Suprapubic skin (tissue), 4 donors: Measurements from ENCODE around the gene METRNL. TPM values are rescaled to one million over a fixed set of nuclear protein-coding genes. Genes with fewer than 3 reads are reported as not detected.

Experiments used
- DNase-seq, 2 donors: peaks; one replicate each; pipeline ENCODE4 v3.0.0-alpha.2; 2019; ENCODE audit warnings: low spot score in 2 of 2
- H3K27ac ChIP-seq: fragments of 200-600 bp; sonication (generic); one replicate; pipeline ENCODE4 v1.5.1; 2019
- H3K27me3 ChIP-seq: fragments of 200-600 bp; sonication (generic); one replicate; pipeline ENCODE4 v1.5.1; 2019
- H3K36me3 ChIP-seq: fragments of 200-600 bp; sonication (generic); one replicate; pipeline ENCODE4 v1.5.1; 2019
- H3K4me1 ChIP-seq: fragments of 200-600 bp; sonication (generic); one replicate; pipeline ENCODE4 v1.5.1; 2019
- H3K4me3 ChIP-seq: fragments of 200-600 bp; sonication (generic); one replicate; pipeline ENCODE4 v1.5.1; 2019; ENCODE audit warnings: mild to moderate bottlenecking
- H3K9me3 ChIP-seq: fragments of 200-600 bp; sonication (generic); one replicate; pipeline ENCODE4 v1.5.1; 2019
- CTCF ChIP-seq, 2 donors: fragments of 200-600 bp in 1 of 2; fragments of 450-650 bp in 1 of 2; sonication (generic) in 1 of 2; IDR thresholded peaks; one replicate each; pipeline ENCODE4 v1.5.1; 2016 to 2019; ENCODE audit warnings: antibody characterized with exemption in 2 of 2, mild to moderate bottlenecking in 1 of 2, moderate library complexity in 1 of 2
- EP300 ChIP-seq: sonication (generic); formaldehyde crosslinking; IDR thresholded peaks from one replicate; pipeline ENCODE4 v1.6.1; 2017; ENCODE audit warnings: antibody characterized with exemption
- POLR2A ChIP-seq, 2 donors: fragments of 450-650 bp; IDR thresholded peaks; one replicate each; pipeline ENCODE4 v1.6.1; 2017; ENCODE audit warnings: antibody characterized with exemption in 2 of 2, mild to moderate bottlenecking in 2 of 2, moderate library complexity in 2 of 2
- POLR2AphosphoS5 ChIP-seq, 3 donors: sonication (generic); formaldehyde crosslinking; IDR thresholded peaks; one replicate each; pipeline ENCODE4 v1.6.1; 2017; ENCODE audit warnings: antibody characterized with exemption in 3 of 3
- WGBS: methylation state at CpG from one replicate; pipeline ENCODE4 v1.1.5; 2018; 5-methylcytosine and 5-hydroxymethylcytosine counted together
- total RNA-seq, 4 donors: library from RNA; depleted of rRNA; stranded (reverse); fragments of >200 nt; gene quantifications; one replicate each; pipeline ENCODE4 v1.1.0, GENCODE V29; 2016

METRNL gene
- total RNA-seq, 4 donors from 2014 or later = 59.1 to 222 (median 155) TPM

DNA sequence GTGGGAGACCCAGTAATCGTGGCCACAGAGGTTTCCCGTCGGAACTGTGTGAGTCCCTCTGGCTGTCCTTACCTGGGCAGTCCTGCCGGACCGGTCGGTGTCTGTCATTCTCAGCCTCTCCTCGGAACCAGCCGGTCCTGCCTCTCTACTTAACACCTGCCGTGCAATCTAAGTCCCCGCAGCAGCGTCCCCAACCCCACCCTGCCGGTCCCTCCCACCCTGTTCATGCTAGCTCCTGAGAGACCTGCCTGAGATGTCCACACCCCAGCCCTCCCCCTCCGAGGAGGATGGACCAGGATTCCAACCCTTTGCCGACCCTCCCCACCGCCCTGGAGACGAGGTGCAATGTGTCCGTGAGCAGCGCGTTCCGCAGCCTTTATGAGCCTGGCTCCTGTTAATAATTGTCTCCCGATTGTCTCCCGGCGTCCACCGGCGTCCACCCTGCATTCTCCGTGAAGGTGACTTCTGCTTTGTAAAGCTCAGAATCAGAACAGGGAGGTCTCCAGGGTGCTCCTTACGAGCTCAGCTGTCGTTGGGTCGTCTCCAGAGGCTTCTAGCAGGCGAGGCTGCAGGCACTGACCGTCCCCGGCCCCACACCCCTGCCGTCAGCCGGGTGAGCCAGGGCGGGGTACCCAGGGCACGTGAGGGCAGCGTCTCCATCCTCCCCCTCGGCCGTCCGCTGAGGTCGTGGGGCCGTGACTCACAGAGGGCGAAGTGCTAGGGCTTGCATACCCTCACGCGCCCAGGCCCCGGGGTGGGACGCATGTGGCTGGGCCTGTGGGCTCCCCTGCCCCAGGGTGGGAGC lies 10.1 kb downstream of the METRNL start:
- H3K4me1 ChIP-seq = peaks cover 80% of the 10 kb centered on the region
- TF ChIP-seq POLR2AphosphoS5 (IDR thresholded peaks at IDR 0.05) = peak in 1 of 3 donors; percentile 78
- TF ChIP-seq CTCF (IDR thresholded peaks at IDR 0.05) = no peak
- peak in 1 of 2 donors; percentile 15 for TF ChIP-seq POLR2A (IDR thresholded peaks at IDR 0.05)
- H3K27ac ChIP-seq = peak overlapping the region; percentile 73
- H3K4me3 ChIP-seq = peak overlapping the region; percentile 25
- peaks cover 40% of the 10 kb centered on the region for H3K36me3 ChIP-seq
- H3K27me3 ChIP-seq = no peaks in the 10 kb centered on the region
- DNase-seq = peak in 1 of 2 donors; percentile 89
- no peaks in the 10 kb centered on the region for H3K9me3 ChIP-seq
- WGBS = 63% methylated on average over 30 of the region's 47 CpGs

GRCh38 chr17:83090444-83091256 lies 11.2 kb downstream of the METRNL start:
- Histone ChIP-seq H3K27me3 (no peaks in the 10 kb centered on the region), H3K4me3 (peak overlapping the region; percentile 30), H3K9me3 (no peaks in the 10 kb centered on the region), H3K27ac (peak overlapping the region; percentile 91), H3K36me3 (peaks cover 44% of the 10 kb centered on the region), H3K4me1 (peaks cover 72% of the 10 kb centered on the region)
- 37% methylated on average over 8 of the region's 32 CpGs for WGBS
- no peak for TF ChIP-seq EP300
- TF ChIP-seq POLR2AphosphoS5 (IDR thresholded peaks at IDR 0.05) = no peak
- no peak for TF ChIP-seq CTCF (IDR thresholded peaks at IDR 0.05)
- TF ChIP-seq POLR2A (IDR thresholded peaks at IDR 0.05) = no peak
- no peak for DNase-seq

DNA sequence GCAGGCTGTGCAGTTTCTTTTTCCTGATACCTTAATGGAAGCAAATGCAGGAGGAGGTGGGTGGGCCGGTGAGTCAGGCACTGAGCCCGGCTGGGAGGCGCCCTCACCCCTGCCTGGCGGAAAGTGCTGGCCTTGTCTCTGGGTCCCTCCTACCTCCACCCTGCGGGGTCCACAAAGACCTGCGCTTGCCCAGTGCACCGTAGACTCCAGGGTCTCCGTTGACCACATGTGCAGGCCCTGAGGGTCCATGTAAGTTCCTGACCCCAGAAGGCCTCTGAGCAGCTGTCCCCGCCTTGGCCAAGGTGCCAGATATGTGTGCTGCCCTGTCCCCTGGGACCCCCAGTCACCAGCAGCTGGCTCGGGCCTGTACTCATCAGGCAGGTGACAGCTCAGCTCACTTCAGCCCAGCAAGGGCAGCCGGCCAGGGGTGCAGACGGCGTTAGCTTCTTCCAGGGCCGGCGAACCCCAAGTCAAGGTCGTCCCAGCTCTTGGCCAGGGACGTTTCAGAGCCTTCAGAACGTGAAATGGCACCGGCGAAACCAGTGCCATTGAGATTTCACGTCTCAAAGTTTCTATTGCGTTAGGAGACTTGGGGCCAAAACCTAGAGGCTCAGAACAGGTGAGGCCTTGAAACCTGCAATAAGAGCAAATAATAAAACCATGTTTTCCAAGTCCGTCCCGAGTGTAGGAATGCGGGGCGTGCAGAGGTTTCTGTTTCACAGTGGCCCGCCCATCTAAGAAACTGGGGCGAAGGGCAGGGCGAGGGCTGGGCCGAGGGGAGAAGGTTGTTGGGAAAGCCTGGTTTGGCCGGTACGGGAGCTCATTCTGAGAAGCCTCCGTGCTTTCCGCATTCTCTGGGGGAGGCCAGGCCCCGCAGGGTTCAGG lies 12.1 kb downstream of the METRNL start:
- H3K4me1 ChIP-seq = peaks cover 72% of the 10 kb centered on the region

DNA sequence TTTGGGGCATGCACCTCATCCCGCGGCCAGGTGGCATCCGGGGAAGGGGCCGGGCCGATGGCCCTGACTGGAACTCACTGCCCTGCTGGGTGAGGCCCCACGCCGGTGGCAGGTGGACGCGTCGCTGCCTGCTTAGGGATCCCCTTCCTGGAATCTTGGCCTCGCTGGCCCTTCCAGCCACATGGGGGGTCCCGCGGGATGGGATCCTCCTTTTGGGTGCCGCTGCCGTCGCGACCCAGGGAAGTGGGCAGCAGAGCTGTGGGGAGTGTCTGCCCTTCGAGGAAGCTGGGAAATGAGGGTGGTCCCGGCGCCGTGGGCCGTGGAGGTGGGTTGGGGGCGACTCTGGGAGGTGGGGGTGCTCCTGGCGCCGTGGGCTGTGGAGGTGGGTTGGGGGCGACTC lies 12.8 kb downstream of the METRNL start:
- H3K36me3 ChIP-seq = peaks cover 46% of the 10 kb centered on the region
- DNase-seq = no peak
- no peaks in the 10 kb centered on the region for H3K27me3 ChIP-seq
- WGBS = 94% methylated on average over 10 of the region's 26 CpGs
- no peak for TF ChIP-seq EP300
- TF ChIP-seq POLR2A (IDR thresholded peaks at IDR 0.05) = no peak
- no peak for TF ChIP-seq CTCF (IDR thresholded peaks at IDR 0.05)
- no peak for TF ChIP-seq POLR2AphosphoS5 (IDR thresholded peaks at IDR 0.05)
- peaks cover 72% of the 10 kb centered on the region for H3K4me1 ChIP-seq
- H3K27ac ChIP-seq = peak overlapping the region; percentile 91
- peak overlapping the region; percentile 30 for H3K4me3 ChIP-seq
- H3K9me3 ChIP-seq = no peaks in the 10 kb centered on the region

More for the DNA sequence above, 12.1 kb downstream of the METRNL start:
- no peaks in the 10 kb centered on the region for H3K9me3 ChIP-seq
- peaks cover 52% of the 10 kb centered on the region for H3K36me3 ChIP-seq
- no peaks in the 10 kb centered on the region for H3K27me3 ChIP-seq
- H3K27ac ChIP-seq = peak overlapping the region; percentile 91
- peak overlapping the region; percentile 30 for H3K4me3 ChIP-seq
- TF ChIP-seq POLR2AphosphoS5 (IDR thresholded peaks at IDR 0.05) = no peak
- TF ChIP-seq POLR2A (IDR thresholded peaks at IDR 0.05) = no peak
- no peak for TF ChIP-seq EP300
- no peak for TF ChIP-seq CTCF (IDR thresholded peaks at IDR 0.05)
- no peak for DNase-seq
- WGBS = 63% methylated on average over 27 of the region's 35 CpGs
